Keratinocyte (primary cell): ENCODE results near the gene RASA3.

ENCODE experiments used
- EZH2 ChIP-seq: IDR thresholded peaks from one replicate; pipeline ENCODE4 v1.6.1; 2012; ENCODE audit warnings: inconsistent platforms, mild to moderate bottlenecking, low read length, moderate library complexity
- TF ChIP-seq, protein P1 (sequence below), 3 experiments: IDR thresholded peaks in 1 of 3; conservative IDR thresholded peaks in 1 of 3; optimal IDR thresholded peaks in 1 of 3; 2 replicates in 2 of 3; 3 replicates in 1 of 3; pipeline versions ENCODE3 to v1.5.1; 2011; ENCODE audit warnings: low read length in 3 of 3, mild to moderate bottlenecking in 3 of 3, moderate library complexity in 2 of 3, control low read depth in 1 of 3, inconsistent platforms in 1 of 3; ENCODE audit not compliant: insufficient read depth in 2 of 3; ENCODE audit errors: extremely low read depth in 1 of 3

DNA sequence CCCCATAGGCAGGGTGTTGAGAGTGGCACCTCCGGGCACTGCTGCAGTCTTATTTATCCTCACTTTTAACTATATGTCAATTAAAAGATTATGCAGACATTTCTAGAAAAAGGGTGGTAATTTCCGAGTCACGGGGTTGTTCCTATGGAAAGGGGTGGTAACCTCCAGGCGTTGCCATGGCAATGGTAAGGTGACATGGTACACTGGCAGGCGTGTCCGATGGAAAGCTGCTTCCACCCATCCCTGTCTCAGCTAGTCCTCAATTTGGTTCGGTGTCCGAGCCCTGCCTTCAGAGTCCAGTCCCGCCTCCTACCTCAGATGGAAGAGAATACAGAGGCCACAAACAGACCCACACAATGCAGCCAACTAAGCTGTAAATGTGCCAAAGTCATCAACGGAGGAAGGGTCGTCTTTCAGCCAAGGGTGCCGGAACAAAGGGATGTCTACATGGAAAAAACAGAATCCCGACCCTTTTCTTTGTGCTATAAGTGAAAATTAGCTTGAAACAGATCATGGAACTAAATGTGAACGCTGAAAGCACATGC lies 85.9 kb downstream of the RASA3 start:
- TF ChIP-seq, protein P1, sequence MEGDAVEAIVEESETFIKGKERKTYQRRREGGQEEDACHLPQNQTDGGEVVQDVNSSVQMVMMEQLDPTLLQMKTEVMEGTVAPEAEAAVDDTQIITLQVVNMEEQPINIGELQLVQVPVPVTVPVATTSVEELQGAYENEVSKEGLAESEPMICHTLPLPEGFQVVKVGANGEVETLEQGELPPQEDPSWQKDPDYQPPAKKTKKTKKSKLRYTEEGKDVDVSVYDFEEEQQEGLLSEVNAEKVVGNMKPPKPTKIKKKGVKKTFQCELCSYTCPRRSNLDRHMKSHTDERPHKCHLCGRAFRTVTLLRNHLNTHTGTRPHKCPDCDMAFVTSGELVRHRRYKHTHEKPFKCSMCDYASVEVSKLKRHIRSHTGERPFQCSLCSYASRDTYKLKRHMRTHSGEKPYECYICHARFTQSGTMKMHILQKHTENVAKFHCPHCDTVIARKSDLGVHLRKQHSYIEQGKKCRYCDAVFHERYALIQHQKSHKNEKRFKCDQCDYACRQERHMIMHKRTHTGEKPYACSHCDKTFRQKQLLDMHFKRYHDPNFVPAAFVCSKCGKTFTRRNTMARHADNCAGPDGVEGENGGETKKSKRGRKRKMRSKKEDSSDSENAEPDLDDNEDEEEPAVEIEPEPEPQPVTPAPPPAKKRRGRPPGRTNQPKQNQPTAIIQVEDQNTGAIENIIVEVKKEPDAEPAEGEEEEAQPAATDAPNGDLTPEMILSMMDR (optimal IDR thresholded peaks at IDR 0.05 in 1 of 3, IDR thresholded peaks at IDR 0.05 in 1 of 3, conservative IDR thresholded peaks at IDR 0.05 in 1 of 3; ENCODE audit: extremely low read depth in 1 of 3, insufficient read depth in 2 of 3, low read length in 3 of 3), result no peak
- TF ChIP-seq EZH2, result no peak
